ENCODE data around the gene NUP210L.

NUP210L gene

DNA sequence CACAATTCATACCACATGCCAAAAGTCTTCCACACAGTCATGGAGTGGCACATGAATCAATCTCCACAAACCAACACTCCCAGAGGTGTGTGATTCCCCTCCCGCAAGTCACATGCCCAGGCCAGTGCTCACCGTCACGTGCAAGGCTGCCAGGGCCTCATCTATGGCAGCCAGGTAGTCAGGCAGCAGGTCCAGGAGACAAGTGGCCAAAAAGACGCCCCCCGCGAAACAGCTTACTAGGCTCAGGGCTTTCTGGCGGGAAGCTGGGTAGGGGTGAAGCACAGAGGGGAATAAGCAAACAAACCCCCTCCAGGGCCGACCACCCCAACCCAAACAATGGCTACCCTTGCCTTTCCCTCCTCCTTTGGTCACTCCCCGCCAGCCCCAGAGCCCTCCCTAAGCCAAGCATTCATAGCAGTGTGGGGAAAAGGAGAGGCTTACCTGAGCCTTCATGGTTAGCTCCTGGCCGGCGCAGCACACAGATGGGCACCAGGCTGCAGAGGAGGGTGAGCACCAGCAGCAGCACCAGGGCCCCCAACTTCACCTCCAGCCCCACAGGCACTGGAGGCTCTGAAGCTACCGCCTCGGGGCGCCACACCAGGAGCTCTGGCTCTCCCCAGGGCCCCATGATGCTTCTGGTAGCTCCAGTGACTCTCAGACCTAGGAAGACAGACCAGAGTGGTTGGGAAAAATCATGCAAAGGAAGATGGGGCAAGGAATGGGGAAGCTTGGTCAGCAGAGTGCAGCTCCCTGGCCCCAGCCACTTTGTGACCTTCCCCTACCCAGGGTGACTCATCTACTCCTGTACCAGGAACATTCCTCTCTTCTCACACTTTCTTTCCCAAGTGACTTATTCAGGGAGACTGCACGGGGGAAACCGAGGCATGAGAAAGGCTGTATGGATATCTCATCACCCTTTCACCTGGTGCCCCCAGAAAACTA is 192.5 kb downstream of the NUP210L start:
- peak; percentile 22 for DNase-seq

- no peak for DNase-seq
These were observed 193.5 kb downstream of the NUP210L start for GRCh38 chr1:153961421-153961820.

- no peak for DNase-seq
These were observed 194.7 kb downstream of the NUP210L start for GRCh38 chr1:153960206-153960605.

DNA sequence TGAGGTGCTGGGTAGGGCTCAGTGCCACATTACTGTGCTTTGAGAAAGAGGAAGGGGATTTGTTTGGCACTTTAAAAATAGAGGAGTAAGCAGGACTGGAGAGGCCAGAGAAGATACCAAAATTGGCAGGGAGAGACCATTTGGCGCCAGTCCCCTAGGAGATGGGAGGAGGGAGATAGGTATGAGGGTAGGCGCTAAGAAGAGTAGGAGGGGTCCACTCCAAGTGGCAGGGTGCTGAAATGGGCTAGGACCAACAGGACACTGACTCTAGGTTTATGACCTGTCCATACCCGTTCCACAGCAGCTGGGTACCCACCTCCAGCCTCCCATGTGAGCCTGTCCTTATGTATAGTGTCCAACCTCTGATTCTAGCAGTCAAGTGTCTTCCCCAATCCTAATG is 195.4 kb downstream of the NUP210L start:
- no peak for DNase-seq

GRCh38 chr1:153958961-153959260 is 196.0 kb downstream of the NUP210L start:
- no peak for DNase-seq

DNA sequence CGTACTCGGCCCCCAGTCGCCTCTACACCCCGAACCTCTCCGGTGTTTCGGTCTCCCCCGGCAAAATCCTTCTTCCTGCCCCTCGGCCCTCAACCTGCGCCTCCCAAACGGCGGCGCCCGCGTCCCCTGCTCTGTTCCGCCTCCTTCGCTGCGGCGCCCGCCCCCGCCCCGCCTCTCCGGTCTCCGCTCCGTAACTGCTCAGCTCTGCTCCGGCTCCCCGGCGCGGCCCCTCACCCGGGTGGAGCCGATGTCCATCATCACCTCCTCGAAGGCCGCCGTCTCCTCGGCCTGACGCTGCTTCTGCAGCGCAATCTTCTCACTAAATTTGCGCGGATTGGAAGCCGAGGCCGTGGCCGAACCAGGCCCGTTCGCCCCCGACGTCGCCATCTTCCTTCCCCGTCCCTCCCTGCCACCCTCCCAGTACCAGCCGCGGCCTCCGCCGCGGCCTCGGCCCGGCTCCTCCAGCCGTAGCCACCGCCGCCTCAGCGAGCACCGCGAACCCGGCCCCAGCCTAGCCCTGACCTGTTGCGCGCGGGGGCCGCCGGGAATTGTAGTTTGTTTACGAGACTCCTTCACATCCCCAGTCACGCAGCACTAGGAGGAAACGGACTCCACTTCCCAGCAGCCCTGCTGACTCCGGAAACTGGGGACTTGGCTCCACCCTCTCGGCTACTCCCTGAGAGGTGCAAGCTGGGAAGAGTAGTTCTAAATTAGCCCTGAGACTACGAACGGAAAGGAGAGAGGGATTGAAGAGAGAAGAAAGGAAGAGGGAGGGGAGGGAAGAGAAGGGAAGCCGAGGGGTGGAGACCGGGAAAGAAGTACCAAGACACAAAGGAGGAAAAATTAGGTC is 196.5 kb downstream of the NUP210L start, which contains the start of gene CRTC2:
TSS of gene CRTC2 (minus strand) at position 502 of the 850 bp plus-strand sequence. CDS start at position 387, 115 bp downstream.
- DNase-seq: peak; percentile 99

- DNase-seq: no peak
These were observed 197.1 kb downstream of the NUP210L start for GRCh38 chr1:153957744-153958110.

DNA sequence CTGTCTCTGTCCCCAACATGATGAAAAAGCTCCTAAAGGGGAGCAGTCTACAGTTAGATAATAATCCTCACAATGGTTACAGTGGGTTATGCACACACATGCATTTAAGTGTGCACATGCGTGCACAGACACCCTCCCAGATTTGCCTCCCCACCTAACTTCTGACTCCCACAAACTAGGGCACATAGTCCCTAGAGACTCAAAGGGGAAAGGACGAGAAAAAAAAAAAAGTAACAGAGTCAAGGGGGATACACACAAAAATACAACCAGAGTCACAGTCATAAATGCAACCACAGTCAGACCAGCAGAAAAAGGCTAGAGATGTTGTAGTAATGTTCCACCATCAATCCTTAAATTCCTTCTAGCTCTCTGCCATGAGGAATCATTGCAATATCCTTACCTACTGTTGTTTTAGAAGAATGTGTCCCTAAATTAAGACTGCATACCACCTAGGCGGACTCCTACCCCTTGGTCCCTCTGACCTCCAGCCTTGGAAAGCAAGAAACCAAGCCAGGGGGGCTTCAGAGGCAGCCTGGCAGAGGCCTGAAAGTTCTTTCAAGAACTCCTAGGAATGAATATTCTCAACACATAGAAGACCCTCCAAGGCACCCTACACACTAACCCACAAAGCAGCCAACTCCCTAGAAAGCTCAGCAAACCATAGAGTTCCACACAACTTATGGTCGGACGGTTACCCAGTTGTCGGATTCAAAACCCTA is 197.7 kb downstream of the NUP210L start:
- no peak for DNase-seq

DNA sequence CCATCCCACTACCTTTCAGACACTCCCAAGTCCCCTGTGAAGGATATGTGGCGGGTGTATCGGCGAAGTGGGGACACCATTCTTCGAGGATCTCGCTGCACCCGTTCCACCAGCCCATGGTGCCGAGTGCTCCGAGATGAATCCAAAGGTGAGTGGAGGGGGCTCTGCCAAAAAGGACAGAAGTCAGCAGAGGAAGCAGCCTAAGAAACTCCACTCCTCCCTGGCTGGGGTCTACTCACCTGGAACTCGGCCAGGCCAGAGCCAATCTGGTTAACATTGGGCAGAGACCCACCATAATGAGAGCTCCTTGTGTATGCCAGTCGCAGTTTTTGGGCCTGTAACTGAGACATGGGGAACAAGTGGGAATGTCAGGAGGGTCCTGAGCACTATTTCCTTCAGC is 200.0 kb downstream of the NUP210L start:
- no peak for DNase-seq

- no peak for DNase-seq
These were observed 201.0 kb downstream of the NUP210L start for GRCh38 chr1:153953859-153954365.

DNA sequence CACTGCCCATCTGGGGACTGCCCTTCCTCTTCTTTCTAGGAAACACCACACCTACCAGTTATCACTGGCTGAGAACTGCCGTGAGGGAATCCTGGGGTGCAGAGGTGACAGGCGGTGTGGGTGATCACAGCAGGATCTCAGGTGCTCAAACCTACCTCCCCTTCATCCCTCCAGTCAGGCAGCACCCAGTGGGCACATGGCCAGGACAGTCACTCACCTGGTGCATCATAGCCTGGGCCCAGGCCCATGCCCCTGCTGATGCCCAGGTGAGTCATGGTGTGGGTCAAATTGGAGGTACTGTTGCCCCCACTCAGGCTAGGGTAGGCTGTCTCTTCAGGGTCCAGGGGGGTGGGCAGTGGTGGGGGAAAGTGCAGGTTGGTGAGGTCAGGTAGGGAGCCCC is 203.1 kb downstream of the NUP210L start:
- DNase-seq: no peak

DNA sequence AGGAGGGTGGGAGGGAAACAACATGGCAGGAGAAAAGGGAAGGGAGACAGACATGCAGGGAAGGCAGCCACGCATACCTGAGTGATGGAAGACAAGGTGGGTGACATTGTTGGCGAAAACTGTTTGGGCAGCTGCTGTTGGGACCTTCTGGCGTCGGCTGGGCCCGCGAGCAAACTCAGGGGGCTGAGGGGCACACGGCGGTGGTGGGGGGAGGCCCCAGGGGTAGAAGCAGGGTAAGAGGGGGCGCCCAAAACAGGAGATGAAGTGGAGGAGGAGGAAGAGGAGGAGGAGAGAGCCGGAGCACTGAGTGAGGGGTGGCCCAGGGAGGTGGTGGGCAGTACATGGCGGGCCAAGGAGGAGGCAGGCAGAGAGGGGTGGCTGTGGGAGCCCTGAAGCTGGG is 203.7 kb downstream of the NUP210L start:
- DNase-seq: no peak

DNA sequence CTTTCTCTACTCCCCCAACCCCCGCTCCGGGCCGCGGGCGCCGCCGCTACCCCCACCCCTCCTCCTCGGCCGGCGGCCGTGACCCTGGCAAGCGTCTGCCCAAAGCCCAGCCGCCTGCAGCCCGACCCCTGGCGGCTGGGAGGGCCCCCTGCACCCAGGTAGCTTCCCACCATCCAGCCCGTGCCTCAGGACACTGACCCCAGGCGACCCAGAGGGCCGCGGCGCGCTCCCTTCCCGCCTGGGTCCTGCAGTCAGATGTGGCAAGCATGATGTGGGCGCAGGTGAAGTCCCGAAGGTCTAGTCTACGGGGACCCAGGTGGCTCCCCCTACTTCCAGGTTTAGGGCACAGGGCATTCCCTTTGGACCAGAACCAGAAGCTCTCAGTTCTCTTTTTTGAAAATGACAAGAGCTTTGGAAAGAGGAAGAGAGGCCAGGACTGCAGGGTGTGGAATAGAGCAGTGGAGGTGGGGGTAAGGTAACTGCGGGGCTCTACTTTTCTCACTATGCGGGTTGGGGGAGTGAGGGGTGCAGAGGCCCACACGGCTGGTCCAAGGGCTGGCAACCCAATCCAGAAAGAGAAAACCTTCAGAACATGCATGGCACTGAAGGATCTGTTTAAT is 208.1 kb downstream of the NUP210L start, which contains the start of gene DENND4B:
TSS of gene DENND4B (minus strand) at position 97 of the 620 bp plus-strand sequence. CDS start 2,344 bp downstream, outside the sequence.
- DNase-seq: peak; percentile 61

DNA sequence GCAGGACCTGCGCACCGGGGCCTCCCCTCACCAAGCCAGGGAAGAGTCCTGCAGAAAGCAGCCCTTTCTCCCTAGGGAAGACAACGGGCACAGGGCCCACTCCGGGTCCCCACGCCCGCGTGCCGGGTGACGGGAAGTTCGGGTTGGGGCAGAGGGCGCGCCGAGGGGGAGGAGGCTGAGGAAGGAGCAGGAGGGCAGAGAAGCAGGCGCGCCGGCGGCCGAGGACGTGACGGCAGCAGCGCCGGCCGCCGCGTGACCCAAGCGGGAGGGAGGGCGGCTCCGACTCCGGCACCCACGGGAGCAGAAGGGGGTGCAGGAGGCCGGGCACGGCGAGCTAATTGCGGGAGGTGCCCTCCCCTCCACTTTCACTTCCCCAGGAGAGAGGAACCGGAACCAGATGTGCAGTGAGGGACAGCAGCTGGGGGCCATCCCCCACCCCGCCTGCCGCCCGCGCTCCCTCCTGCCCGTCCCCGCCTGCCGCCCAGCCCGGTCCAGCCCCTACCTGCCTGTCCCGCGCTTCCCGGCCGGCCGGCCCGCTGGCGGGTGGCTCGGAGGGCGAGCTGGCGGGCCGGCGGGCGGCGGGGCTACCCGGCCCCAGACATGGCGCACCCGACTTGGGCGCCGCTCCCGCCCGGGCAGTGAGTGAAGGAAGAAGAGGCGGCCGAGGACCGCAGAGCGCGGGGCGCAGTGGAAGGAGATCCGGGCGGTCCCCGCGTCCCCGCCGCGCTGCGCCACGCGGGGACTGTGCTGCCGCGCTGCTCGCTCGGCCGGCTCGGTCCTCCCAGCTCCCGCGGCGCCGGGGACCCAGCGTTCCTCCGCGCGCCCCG is 208.9 kb downstream of the NUP210L start:
- peak; percentile 70 for DNase-seq

DNA sequence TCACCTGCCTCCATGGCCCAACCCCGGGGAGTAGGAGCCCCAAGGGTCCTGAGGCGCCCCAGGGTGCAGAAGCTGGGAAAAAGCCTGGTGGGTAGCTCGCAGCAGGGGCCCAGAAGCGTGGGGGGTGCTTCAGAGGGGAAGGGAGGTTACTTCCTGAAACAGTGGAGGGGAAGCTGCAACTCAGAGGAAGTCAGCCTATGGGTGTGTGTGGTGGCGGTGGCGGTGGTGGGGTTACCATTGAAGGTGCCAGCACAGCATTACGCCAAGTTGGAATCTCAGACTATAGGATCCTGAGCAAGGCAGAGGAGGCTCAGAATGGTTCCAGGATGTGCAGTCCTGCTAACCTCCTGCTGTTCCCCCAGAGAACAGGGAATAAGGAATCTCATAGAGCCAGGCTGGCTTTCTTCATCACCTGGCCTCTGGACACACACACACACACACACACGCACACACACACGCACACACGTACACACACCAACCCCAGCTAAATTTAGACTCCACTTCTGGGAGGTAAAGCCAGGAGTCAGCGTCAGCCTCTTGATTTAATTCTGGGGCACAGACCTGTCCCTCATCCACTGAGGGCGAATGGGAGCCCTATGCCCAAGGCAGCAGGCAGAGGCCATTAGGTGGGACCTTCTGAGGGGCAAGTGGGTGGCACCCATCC is 209.6 kb downstream of the NUP210L start:
- no peak for DNase-seq

DNA sequence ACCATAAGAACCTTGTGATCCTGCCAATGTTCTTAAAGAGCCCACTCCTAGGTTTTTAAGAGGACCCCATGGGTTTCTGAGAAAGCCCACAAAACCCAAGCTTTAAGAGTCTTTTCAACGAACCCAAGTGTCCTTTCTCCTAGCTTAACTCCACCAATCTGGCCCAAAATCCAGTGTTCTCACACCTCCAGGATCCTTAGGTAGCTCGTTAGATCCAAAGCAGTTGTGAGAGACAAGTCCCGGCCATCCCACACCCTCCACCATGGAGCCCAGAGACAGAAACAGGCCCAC is 210.1 kb downstream of the NUP210L start:
- no peak for DNase-seq

DNA sequence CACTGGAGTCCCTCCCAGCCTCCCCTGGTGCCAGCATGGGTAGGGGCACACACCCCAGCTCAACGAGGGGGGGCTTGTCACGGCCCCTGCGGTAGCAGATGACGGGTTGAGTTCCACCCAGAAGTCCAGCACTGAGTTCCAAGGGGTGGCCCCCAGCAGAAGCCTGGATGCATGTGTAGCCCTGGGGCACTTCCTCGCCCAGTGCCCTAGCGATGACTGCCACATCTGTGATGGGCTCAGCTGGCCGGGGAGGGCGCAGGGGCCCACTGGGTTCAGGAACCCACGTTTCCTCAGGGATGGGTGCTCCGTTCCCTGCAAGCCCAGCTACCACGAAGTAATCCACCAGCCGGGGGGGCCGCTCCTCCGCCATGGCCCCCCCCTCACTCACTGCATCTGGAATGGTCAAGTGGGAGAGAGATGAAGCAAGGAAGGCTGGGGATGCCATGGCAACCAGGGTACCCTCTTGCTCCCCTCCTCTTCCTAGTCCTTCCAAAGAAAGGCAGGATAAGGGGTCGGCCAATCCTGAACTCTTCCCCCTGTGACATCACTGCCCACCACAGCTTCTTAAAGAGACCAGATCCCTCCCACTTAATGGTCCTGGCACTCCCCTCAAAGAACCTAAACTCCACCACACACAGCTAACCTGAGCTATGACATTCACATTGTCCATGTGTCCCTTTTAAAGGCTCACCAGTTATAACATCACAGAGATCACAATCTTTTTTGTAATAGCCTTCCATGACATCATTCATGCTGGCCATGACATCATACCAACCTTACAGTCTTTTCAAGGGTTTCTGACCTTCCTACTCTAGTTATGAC is 210.7 kb downstream of the NUP210L start:
- DNase-seq: no peak

DNA sequence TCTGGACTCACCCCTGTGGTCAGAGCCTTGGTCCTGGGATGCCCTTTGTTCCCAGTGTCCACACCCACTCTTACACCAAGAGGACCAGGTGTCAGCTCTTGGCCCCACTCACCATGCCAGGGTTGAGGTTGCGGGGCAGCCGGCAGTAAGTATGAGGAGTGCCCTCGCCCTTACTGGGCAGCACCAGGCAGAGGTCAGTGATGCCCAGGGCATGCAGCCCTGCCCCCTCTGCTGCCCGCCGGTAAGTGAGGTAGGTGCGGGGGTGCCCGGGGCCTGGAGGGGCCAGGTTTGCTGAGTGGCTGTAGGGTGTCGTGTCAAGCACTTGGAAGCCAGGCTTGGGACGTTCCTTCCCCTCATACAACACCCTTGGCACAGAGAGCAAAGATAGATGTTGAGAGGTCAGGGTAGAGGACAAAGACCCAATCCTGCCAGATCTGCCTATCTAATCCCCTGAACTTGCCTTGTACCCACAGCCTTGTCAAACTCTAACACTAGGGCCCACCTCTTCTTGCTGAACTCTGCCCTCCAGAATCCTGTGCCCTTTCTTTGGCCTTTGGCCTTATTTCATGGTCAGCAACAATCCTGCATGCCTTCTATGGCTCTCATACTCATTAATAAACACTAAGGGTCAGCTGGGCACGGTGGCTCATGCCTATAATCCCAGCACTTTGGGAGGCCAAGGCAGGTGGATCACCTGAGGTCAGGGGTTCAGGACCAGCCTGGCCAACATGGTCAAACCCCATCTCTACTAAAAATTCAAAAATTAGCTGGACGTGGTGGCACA is 211.9 kb downstream of the NUP210L start:
- DNase-seq: no peak

All from NCI-H226 (cell line).